Esophagus muscularis mucosa (tissue), 3 donors: ENCODE results near the gene MACROH2A1.

Experiments used
- CTCF ChIP-seq, 3 experiments: fragments of 200-600 bp in 2 of 3; fragments of 450-650 bp in 1 of 3; sonication (generic) in 2 of 3; IDR thresholded peaks; one replicate each; pipeline ENCODE4 v1.5.1; 2017 to 2019; ENCODE audit warnings: antibody characterized with exemption in 3 of 3, mild to moderate bottlenecking in 2 of 3, moderate library complexity in 1 of 3
- POLR2A ChIP-seq: fragments of 450-650 bp; IDR thresholded peaks from one replicate; pipeline ENCODE4 v1.6.1; 2017; ENCODE audit warnings: antibody characterized with exemption, moderate library complexity, mild to moderate bottlenecking, low read depth
- POLR2AphosphoS5 ChIP-seq, 2 donors: sonication (generic); formaldehyde crosslinking; IDR thresholded peaks; one replicate each; pipeline ENCODE4 v1.6.1; 2017; ENCODE audit warnings: antibody characterized with exemption in 2 of 2

DNA sequence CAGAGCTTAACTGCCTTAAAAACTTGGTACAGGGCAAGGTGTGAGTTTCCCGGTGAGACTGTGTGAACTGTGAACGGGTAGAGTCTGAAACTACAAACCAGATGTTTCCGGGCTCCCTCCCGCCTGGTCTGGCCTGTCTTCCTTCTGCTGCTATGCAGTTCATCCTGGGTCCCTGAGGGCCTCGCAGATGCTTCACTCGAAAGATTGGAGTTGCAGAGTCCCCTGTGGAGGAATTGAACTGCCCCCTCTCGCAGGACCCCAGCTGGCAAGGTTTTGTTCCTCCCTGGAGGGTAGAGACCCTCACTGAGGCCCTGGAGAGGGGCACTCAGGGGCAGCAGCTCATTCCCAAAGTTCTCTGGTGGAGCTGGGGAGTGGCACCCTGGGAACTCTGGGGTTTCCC, 47.6 kb upstream of the MACROH2A1 start:
- no peak for TF ChIP-seq CTCF (IDR thresholded peaks at IDR 0.05)
- TF ChIP-seq POLR2A: no peak
- no peak for TF ChIP-seq POLR2AphosphoS5 (IDR thresholded peaks at IDR 0.05)
